Astrocyte (in vitro differentiated cells and primary cell): ENCODE results near the gene PPP1R13B. TPM values are rescaled to one million over a fixed set of nuclear protein-coding genes. Genes with fewer than 3 reads are reported as not detected.

ENCODE experiments used
- DNase-seq: peaks from one replicate; pipeline ENCODE4 v3.0.0-alpha.2; 2010; ENCODE audit warnings: low read depth
- FAIRE-seq: peaks from 2 replicates; lab custom pipeline; 2011; peaks lifted over from hg19 to GRCh38; lab: Jason Lieb, UNC
- H2AFZ ChIP-seq: 2 replicates; pipeline ENCODE4 v1.6.0; 2012; ENCODE audit warnings: low read depth, low read length, inconsistent platforms
- H3K27ac ChIP-seq: 2 replicates; pipeline ENCODE4 v1.5.1; 2011; ENCODE audit warnings: low read depth, low read length, inconsistent platforms
- H3K27me3 ChIP-seq: 2 replicates; pipeline ENCODE4 v1.6.0; 2011; ENCODE audit warnings: low read length, inconsistent platforms; ENCODE audit not compliant: insufficient read depth
- H3K36me3 ChIP-seq: 2 replicates; pipeline ENCODE4 v1.5.1; 2011; ENCODE audit warnings: low read length, inconsistent platforms; ENCODE audit not compliant: insufficient read depth
- H3K4me1 ChIP-seq: 2 replicates; pipeline ENCODE4 v1.5.1; 2011; ENCODE audit warnings: low read length, inconsistent platforms; ENCODE audit not compliant: insufficient read depth
- H3K4me2 ChIP-seq: 2 replicates; pipeline ENCODE4 v1.6.0; 2012; ENCODE audit warnings: low read length, inconsistent platforms
- H3K4me3 ChIP-seq: 2 replicates; pipeline ENCODE4 v1.5.1; 2011; ENCODE audit warnings: low read depth, mild to moderate bottlenecking, low read length, inconsistent platforms; ENCODE audit not compliant: insufficient read depth
- H3K79me2 ChIP-seq: 2 replicates; pipeline ENCODE4 v1.6.0; 2012; ENCODE audit warnings: mild to moderate bottlenecking, low read length, inconsistent platforms; ENCODE audit not compliant: insufficient read depth
- H3K9ac ChIP-seq: 2 replicates; pipeline ENCODE4 v1.6.0; 2012; ENCODE audit warnings: mild to moderate bottlenecking, low read length, inconsistent platforms
- H3K9me3 ChIP-seq: 2 replicates; pipeline ENCODE4 v1.5.1; 2012; ENCODE audit warnings: low read depth, mild to moderate bottlenecking, low read length, inconsistent platforms; ENCODE audit not compliant: insufficient read depth
- H4K20me1 ChIP-seq: 2 replicates; pipeline ENCODE4 v1.6.0; 2012; ENCODE audit warnings: low read length, inconsistent platforms; ENCODE audit not compliant: insufficient read depth
- H3K27ac Mint-ChIP-seq: one replicate; pipeline ENCODE4 v1.8.0; 2021; ENCODE audit warnings: mild to moderate bottlenecking, mixed read lengths; ENCODE audit not compliant: unreplicated experiment
- H3K27me3 Mint-ChIP-seq: one replicate; pipeline ENCODE4 v1.8.0; 2021; ENCODE audit warnings: low read depth, mixed read lengths; ENCODE audit not compliant: unreplicated experiment
- H3K36me3 Mint-ChIP-seq: one replicate; pipeline ENCODE4 v1.8.0; 2021; ENCODE audit warnings: low read depth, mixed read lengths; ENCODE audit not compliant: unreplicated experiment
- H3K4me1 Mint-ChIP-seq: one replicate; pipeline ENCODE4 v1.8.0; 2021; ENCODE audit warnings: low read depth, mixed read lengths; ENCODE audit not compliant: unreplicated experiment
- H3K4me3 Mint-ChIP-seq: one replicate; pipeline ENCODE4 v1.8.0; 2021; ENCODE audit warnings: mild to moderate bottlenecking, moderate library complexity, mixed read lengths; ENCODE audit not compliant: unreplicated experiment
- H3K9me3 Mint-ChIP-seq: one replicate; pipeline ENCODE4 v1.8.0; 2021; ENCODE audit warnings: mild to moderate bottlenecking, mixed read lengths; ENCODE audit not compliant: unreplicated experiment
- EZH2 ChIP-seq: IDR thresholded peaks from 2 replicates; pipeline ENCODE4 v1.6.1; 2012; ENCODE audit warnings: mild to moderate bottlenecking, low read length, inconsistent platforms; ENCODE audit not compliant: insufficient read depth
- total RNA-seq: library from RNA; stranded (reverse); gene quantifications from 2 replicates; pipeline ENCODE4 v1.2.1, GENCODE V29; 2021
- TF ChIP-seq, protein P1 (sequence below): IDR thresholded peaks from 2 replicates; pipeline ENCODE4 v1.5.1; 2011; ENCODE audit warnings: low read depth, mild to moderate bottlenecking, inconsistent platforms, low read length, moderate library complexity; ENCODE audit not compliant: insufficient read depth

Gene PPP1R13B
- total RNA-seq, 1 donor from 2014 or later = 7.0 TPM

DNA sequence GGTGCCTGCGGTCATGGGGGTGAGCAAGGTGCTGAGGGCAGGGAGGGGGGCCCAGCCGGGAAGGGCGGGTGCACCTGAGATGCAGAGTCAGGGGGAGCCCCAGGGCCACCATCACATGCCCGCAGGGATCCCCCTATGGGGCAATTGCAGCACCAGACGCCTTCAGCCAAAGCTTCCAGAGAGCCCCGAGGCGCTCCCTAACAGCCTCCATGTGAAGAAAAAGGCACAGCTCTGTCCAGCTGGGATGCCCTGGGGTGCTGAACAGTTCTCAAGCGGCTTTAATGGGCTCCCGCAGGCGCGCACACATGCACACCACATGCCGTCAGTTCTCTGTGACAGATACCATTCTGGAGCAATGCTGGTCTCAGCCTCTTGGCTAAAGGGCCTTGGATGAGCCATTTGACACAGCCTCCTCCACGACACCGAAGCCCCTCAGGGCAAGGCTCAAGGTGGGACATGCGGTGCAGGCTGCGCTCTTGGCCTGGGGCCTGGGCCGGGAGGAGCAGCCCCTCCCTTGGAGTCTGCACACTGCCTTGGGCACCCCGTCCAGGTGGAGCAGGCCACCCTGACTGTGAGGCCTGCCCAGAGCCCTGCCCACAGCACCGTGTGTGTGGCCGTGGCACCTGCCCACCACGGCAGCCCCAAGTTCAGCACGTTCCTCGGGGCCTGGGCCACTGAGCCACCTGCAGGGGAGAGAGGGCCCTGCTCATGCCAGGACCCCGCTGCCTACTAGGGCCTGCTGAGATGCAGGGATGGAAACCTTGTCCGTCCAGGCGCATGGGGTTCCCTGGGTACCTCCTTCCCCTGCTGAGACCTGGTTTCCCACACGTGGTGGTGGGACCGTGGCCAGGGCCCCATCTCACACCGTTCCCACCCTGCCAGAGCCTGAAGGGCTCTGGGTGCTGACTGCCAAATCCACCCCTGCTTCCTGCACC, 139.8 kb downstream of the PPP1R13B start:
- Histone ChIP-seq H2AFZ (no peak overlapping the region), H3K27me3 (no peaks in the 10 kb centered on the region), H3K27ac (no peak overlapping the region), H3K9me3 (no peaks in the 10 kb centered on the region), H3K4me2 (no peak overlapping the region), H4K20me1 (peaks cover 53% of the 10 kb centered on the region), H3K36me3 (peaks cover 7% of the 10 kb centered on the region), H3K4me3 (no peak overlapping the region), H3K9ac (no peak overlapping the region), H3K4me1 (peaks cover 16% of the 10 kb centered on the region), H3K79me2 (peaks cover 9% of the 10 kb centered on the region)
- no peak for TF ChIP-seq EZH2
- TF ChIP-seq, protein P1, sequence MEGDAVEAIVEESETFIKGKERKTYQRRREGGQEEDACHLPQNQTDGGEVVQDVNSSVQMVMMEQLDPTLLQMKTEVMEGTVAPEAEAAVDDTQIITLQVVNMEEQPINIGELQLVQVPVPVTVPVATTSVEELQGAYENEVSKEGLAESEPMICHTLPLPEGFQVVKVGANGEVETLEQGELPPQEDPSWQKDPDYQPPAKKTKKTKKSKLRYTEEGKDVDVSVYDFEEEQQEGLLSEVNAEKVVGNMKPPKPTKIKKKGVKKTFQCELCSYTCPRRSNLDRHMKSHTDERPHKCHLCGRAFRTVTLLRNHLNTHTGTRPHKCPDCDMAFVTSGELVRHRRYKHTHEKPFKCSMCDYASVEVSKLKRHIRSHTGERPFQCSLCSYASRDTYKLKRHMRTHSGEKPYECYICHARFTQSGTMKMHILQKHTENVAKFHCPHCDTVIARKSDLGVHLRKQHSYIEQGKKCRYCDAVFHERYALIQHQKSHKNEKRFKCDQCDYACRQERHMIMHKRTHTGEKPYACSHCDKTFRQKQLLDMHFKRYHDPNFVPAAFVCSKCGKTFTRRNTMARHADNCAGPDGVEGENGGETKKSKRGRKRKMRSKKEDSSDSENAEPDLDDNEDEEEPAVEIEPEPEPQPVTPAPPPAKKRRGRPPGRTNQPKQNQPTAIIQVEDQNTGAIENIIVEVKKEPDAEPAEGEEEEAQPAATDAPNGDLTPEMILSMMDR = no peak
- FAIRE-seq = no peak
- peaks cover 3% of the 10 kb centered on the region for H3K4me1 Mint-ChIP-seq
- H3K27ac Mint-ChIP-seq = no peak overlapping the region
- no peaks in the 10 kb centered on the region for H3K27me3 Mint-ChIP-seq
- no peak for DNase-seq
- no peak overlapping the region for H3K4me3 Mint-ChIP-seq
- no peaks in the 10 kb centered on the region for H3K9me3 Mint-ChIP-seq
- H3K36me3 Mint-ChIP-seq = peaks cover 4% of the 10 kb centered on the region

DNA sequence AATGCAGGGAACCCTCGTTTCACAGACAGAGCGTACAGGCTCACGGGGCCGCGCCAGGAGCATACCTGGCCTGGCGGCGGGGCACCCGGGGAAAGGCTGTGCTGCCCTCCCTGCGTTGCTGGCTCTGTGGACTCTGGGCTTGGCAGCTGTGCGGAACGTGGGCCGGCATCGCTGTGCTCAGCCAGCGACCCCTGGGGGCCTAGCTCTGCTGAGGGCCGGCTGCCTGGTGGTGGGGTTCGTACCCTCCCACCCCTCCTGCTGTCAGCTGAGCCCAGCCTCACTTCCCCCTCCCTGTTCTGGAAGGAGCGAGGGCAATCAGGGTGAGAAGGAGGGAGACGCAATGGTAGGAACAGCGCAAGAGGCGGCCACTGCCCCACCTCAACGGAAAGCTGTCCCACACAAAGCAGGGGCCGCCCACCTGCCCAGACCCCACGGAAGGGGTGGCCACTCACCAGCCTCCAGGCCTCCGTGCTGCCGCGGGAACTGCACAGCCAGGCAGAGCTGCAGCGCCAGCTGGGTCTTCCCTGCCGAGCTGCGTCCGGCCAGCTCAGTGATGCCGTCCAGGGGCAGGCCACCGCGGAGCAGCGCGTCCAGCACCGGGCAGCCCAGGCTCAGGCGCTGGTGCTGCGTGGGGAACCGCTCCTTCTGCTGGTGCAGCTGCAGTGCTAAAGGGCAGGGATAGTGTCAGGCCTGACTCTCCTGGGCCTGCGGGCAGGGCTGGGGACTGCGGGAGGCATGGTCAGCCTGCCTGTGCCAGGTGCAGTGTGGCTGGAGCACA, 140.6 kb downstream of the PPP1R13B start:
- peaks cover 6% of the 10 kb centered on the region for H3K36me3 Mint-ChIP-seq

More for the DNA sequence above, 140.6 kb downstream of the PPP1R13B start:
- H3K9me3 Mint-ChIP-seq = no peaks in the 10 kb centered on the region
- TF ChIP-seq, protein P1 = no peak
- no peak for TF ChIP-seq EZH2
- no peak overlapping the region for H3K9ac ChIP-seq
- FAIRE-seq (no peak), DNase-seq (no peak)
- H3K4me3 ChIP-seq = no peak overlapping the region
- peaks cover 7% of the 10 kb centered on the region for H3K36me3 ChIP-seq
- H3K4me2 ChIP-seq = no peak overlapping the region
- H3K4me1 ChIP-seq = peaks cover 11% of the 10 kb centered on the region
- H3K9me3 ChIP-seq = no peaks in the 10 kb centered on the region
- no peak overlapping the region for H3K27ac Mint-ChIP-seq
- peaks cover 50% of the 10 kb centered on the region for H4K20me1 ChIP-seq
- no peaks in the 10 kb centered on the region for H3K27me3 ChIP-seq
- H3K27me3 Mint-ChIP-seq = no peaks in the 10 kb centered on the region
- peaks cover 3% of the 10 kb centered on the region for H3K4me1 Mint-ChIP-seq
- no peak overlapping the region for H3K4me3 Mint-ChIP-seq
- peaks cover 4% of the 10 kb centered on the region for H3K79me2 ChIP-seq
- no peak overlapping the region for H3K27ac ChIP-seq
- H2AFZ ChIP-seq = no peak overlapping the region
